GM21528 (cell line): ENCODE results near the gene ULBP1.
"Not testable (repeated sequence)": the region's sequence is repeated elsewhere in the genome, so short reads cannot be mapped to it uniquely, and the experiment has no call there.

ENCODE experiments used
- ATAC-seq: cut with Tn5 transposase; IDR thresholded peaks from one replicate; pipeline ENCODE4 v1.9.1; 2021; ENCODE audit warnings: mild to moderate bottlenecking, moderate library complexity; ENCODE audit not compliant: unreplicated experiment, low FRiP score

Gene ULBP1

GRCh38 chr6:149969635-149970034 is 5.9 kb downstream of the ULBP1 start:
- ATAC-seq: no peak

GRCh38 chr6:149974394-149974793 is 10.7 kb downstream of the ULBP1 start:
- not testable (repeated sequence) for ATAC-seq

- ATAC-seq: no peak
These were observed 11.1 kb downstream of the ULBP1 start for GRCh38 chr6:149974825-149975224.

GRCh38 chr6:149975400-149975799 is 11.7 kb downstream of the ULBP1 start:
- ATAC-seq: no peak

- no peak for ATAC-seq
These were observed 13.5 kb downstream of the ULBP1 start for GRCh38 chr6:149977221-149977620.

GRCh38 chr6:149978610-149979009 is 14.9 kb downstream of the ULBP1 start:
- ATAC-seq: no peak

GRCh38 chr6:149979293-149979692 is 15.6 kb downstream of the ULBP1 start:
- no peak for ATAC-seq

- ATAC-seq: no peak
These were observed 19.4 kb downstream of the ULBP1 start for GRCh38 chr6:149983145-149983544.

GRCh38 chr6:149984773-149985172 is 21.0 kb downstream of the ULBP1 start:
- ATAC-seq: no peak

GRCh38 chr6:149985481-149985937 is 21.8 kb downstream of the ULBP1 start:
- no peak for ATAC-seq

GRCh38 chr6:149987602-149988107 is 23.9 kb downstream of the ULBP1 start:
- no peak for ATAC-seq

- no peak for ATAC-seq
These were observed 25.0 kb downstream of the ULBP1 start for GRCh38 chr6:149988550-149989346.

- no peak for ATAC-seq
These were observed 26.5 kb downstream of the ULBP1 start for GRCh38 chr6:149990212-149990660.

- no peak for ATAC-seq
These were observed 27.1 kb downstream of the ULBP1 start for GRCh38 chr6:149990661-149991471.

GRCh38 chr6:149991472-149991795 is 27.7 kb downstream of the ULBP1 start:
- ATAC-seq: not testable (repeated sequence)

GRCh38 chr6:149991838-149992237 is 28.1 kb downstream of the ULBP1 start:
- ATAC-seq: no peak

- ATAC-seq: no peak
These were observed 31.6 kb downstream of the ULBP1 start for GRCh38 chr6:149995235-149995750.

GRCh38 chr6:149995971-149996370 is 32.2 kb downstream of the ULBP1 start:
- ATAC-seq: no peak

GRCh38 chr6:149999636-150000035 is 35.9 kb downstream of the ULBP1 start:
- ATAC-seq: no peak

- no peak for ATAC-seq
These were observed 37.7 kb downstream of the ULBP1 start for GRCh38 chr6:150001295-150002008.

GRCh38 chr6:150002710-150003109 is 39.0 kb downstream of the ULBP1 start:
- no peak for ATAC-seq
